OCI-LY7 (cell line): ENCODE results near the gene BPTF. TPM values are rescaled to one million over a fixed set of nuclear protein-coding genes. Genes with fewer than 3 reads are reported as not detected.

Experiments used
- BruUV-seq: library from RNA; stranded (reverse); fragments of 400-500 nt; replicated peaks from 2 replicates; lab custom pipeline; 2021; lab: Mats Ljungman, UMichigan
- CTCF ChIA-PET: fragments of 300-600 bp; sonication (Branson Sonifier 250); formaldehyde crosslinking; loops from one replicate; lab custom pipeline; 2022; ENCODE audit warnings: antibody characterized with exemption; ENCODE audit not compliant: unreplicated experiment; lab: Charles Lee
- POLR2A ChIA-PET: fragments of 300-600 bp; sonication (Branson Sonifier 250); formaldehyde crosslinking; loops from one replicate; lab custom pipeline; 2022; ENCODE audit warnings: antibody characterized with exemption; lab: Charles Lee
- DNase-seq: peaks from one replicate; pipeline ENCODE4 v3.0.0-alpha.2; 2015; ENCODE audit warnings: low spot score
- H2AFZ ChIP-seq: fragments of 200-600 bp; sonication (generic), shearing (Covaris generic); 2 replicates; pipeline ENCODE4 v1.6.1; 2014; ENCODE audit warnings: mild to moderate bottlenecking, antibody characterized with exemption, low read length, moderate library complexity
- H3K27ac ChIP-seq: fragments of 200-600 bp; sonication (generic); 2 replicates; pipeline ENCODE4 v1.5.1; 2014; ENCODE audit warnings: mixed run types, low read depth, mild to moderate bottlenecking, moderate library complexity, low read length, inconsistent platforms; ENCODE audit not compliant: poor library complexity, severe bottlenecking
- H3K36me3 ChIP-seq: fragments of 200-600 bp; sonication (generic); 2 replicates; pipeline ENCODE4 v1.6.1; 2014; ENCODE audit warnings: mild to moderate bottlenecking, antibody characterized with exemption, low read length, moderate library complexity, mixed read lengths; ENCODE audit not compliant: insufficient read depth
- H3K4me1 ChIP-seq: fragments of 200-600 bp; sonication (generic); 2 replicates; pipeline ENCODE4 v1.5.1; 2014; ENCODE audit warnings: mild to moderate bottlenecking, low read length; ENCODE audit not compliant: insufficient read depth, poor library complexity, severe bottlenecking
- H3K4me2 ChIP-seq: fragments of 200-600 bp; sonication (generic); 2 replicates; pipeline ENCODE4 v1.6.1; 2014; ENCODE audit warnings: mild to moderate bottlenecking, low read length
- H3K4me3 ChIP-seq: fragments of 200-600 bp; sonication (generic); 2 replicates; pipeline ENCODE4 v1.5.1; 2014; ENCODE audit warnings: mild to moderate bottlenecking, low read depth, low read length; ENCODE audit not compliant: poor library complexity, severe bottlenecking
- H3K79me2 ChIP-seq: fragments of 200-600 bp; sonication (generic); 2 replicates; pipeline ENCODE4 v1.6.1; 2016; ENCODE audit warnings: low read depth, mild to moderate bottlenecking, low read length, moderate library complexity, mixed read lengths; ENCODE audit not compliant: insufficient read depth
- H3K9me2 ChIP-seq: fragments of 200-600 bp; sonication (generic); 2 replicates; pipeline ENCODE4 v1.6.1; 2016; ENCODE audit warnings: mild to moderate bottlenecking, low read length, mixed read lengths; ENCODE audit not compliant: insufficient read depth
- H3K9me3 ChIP-seq: fragments of 200-600 bp; sonication (generic); 2 replicates; pipeline ENCODE4 v1.6.1; 2014; ENCODE audit warnings: mild to moderate bottlenecking, mixed run types, low read length, mixed read lengths
- H4K20me1 ChIP-seq: fragments of 200-600 bp; sonication (generic); 2 replicates; pipeline ENCODE4 v1.6.1; 2014; ENCODE audit warnings: mild to moderate bottlenecking, antibody characterized with exemption, low read length, moderate library complexity, mixed read lengths; ENCODE audit not compliant: insufficient read depth
- CTCF ChIP-seq: fragments of 200-600 bp; sonication (generic); conservative IDR thresholded peaks from 2 replicates; pipeline ENCODE4 v1.5.1; 2014; ENCODE audit warnings: mild to moderate bottlenecking, antibody characterized with exemption, low read length, moderate library complexity, mixed read lengths
- EZH2phosphoT487 ChIP-seq: fragments of 200-600 bp; sonication (generic); IDR thresholded peaks from 2 replicates; pipeline ENCODE4 v1.6.1; 2018; ENCODE audit warnings: low read depth, borderline replicate concordance, mild to moderate bottlenecking, mixed run types, antibody characterized with exemption, low read length, moderate library complexity, mixed read lengths
- intact Hi-C: fragments of 100-400 bp; cut with micrococcal nuclease; formaldehyde crosslinking; loops from one replicate; pipeline ENCODE4 v1.10.0; 2022; ENCODE audit not compliant: unreplicated experiment
- total RNA-seq, 2 experiments: library from RNA; depleted of rRNA in 1 of 2; stranded (reverse); fragments of >200 nt in 1 of 2; shearing (Covaris generic) in 1 of 2; gene quantifications; 2 replicates each; pipeline ENCODE4 v1.2.3, GENCODE V29; 2014 to 2022

BPTF gene
- total RNA-seq, 2 experiments from 2014 or later: 104 to 212 TPM

DNA sequence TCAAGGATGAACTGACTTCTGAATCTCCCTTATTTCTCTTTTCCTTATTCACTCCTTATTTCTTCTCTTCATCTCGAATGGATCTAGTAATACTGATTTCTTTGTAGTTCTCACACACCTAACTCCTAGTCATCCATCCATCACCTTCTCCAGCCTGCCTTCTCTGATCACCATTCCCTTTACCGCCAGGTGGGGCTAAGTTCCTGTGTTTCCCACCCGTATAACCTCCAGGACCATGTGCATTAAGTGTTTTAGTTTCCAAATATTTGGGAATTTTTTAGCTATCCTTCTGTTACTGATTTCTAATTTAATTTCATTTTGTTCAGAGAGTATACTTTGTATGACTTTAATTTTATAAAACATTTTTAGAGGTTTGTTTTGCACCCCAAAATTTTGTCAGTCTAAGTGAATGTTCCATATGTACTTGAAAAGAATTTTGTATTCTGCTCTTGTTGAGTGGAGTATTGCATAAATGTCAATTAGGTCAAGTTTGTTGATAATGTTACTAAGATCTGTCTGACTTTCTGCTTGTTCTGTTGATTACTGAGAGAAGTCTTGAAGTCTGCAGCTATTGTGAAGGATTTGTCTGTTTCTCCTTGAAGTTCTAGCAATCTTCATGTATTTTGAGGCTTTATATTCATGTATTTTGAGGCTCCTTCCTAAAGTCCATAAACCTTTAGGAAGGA, 8.8 kb downstream of the BPTF start:
- POLR2A ChIA-PET: no interaction called here
- H3K9me2 ChIP-seq: no peaks in the 10 kb centered on the region

GRCh38 chr17:67834634-67835033, 9.3 kb downstream of the BPTF start:
- no TSS peak for BruUV-seq
- H3K9me3 ChIP-seq: no peaks in the 10 kb centered on the region
- TF ChIP-seq EZH2phosphoT487 (no peak), CTCF (no peak)
- H4K20me1 ChIP-seq: peaks cover 38% of the 10 kb centered on the region
- no peak for DNase-seq
- ChIA-PET POLR2A (no interaction called here), CTCF (no interaction called here)
- H3K4me2 ChIP-seq: no peak overlapping the region
- H3K4me3 ChIP-seq: no peak overlapping the region
- H3K36me3 ChIP-seq: peaks cover 55% of the 10 kb centered on the region
- H3K27ac ChIP-seq: no peak overlapping the region
- H2AFZ ChIP-seq: no peak overlapping the region
- intact Hi-C loops: no loop called here
- H3K79me2 ChIP-seq: peaks cover 100% of the 10 kb centered on the region
- no peaks in the 10 kb centered on the region for H3K9me2 ChIP-seq
- H3K4me1 ChIP-seq: peaks cover 58% of the 10 kb centered on the region

More for the DNA sequence above, 8.8 kb downstream of the BPTF start:
- Histone ChIP-seq H3K27ac (no peak overlapping the region), H3K4me3 (no peak overlapping the region), H3K4me2 (no peak overlapping the region), H4K20me1 (peaks cover 41% of the 10 kb centered on the region), H2AFZ (no peak overlapping the region), H3K36me3 (peaks cover 56% of the 10 kb centered on the region), H3K4me1 (peaks cover 58% of the 10 kb centered on the region), H3K79me2 (peaks cover 100% of the 10 kb centered on the region), H3K9me3 (no peaks in the 10 kb centered on the region)
- intact Hi-C loops: no loop called here
- no peak for TF ChIP-seq EZH2phosphoT487
- no peak for TF ChIP-seq CTCF
- no TSS peak for BruUV-seq
- CTCF ChIA-PET: no interaction called here
- DNase-seq: no peak
